Kidney epithelial cell (primary cell): ENCODE results near the gene HSD17B7. TPM values are rescaled to one million over a fixed set of nuclear protein-coding genes. Genes with fewer than 3 reads are reported as not detected.
A peak's percentile ranks its signal among the peaks of the same experiment; 100 is the strongest.

Experiments used
- DNase-seq: peaks from one replicate; pipeline ENCODE4 v3.0.0-alpha.2; 2010; ENCODE audit warnings: low read depth
- H3K27me3 ChIP-seq: 2 replicates; pipeline ENCODE4 v1.6.0; 2011; ENCODE audit warnings: low read length; ENCODE audit not compliant: control insufficient read depth, insufficient read depth
- H3K36me3 ChIP-seq: 2 replicates; pipeline ENCODE4 v1.5.1; 2011; ENCODE audit warnings: low read length; ENCODE audit not compliant: control insufficient read depth, insufficient read depth
- H3K4me3 ChIP-seq: 2 replicates; pipeline ENCODE4 v1.5.1; 2011; ENCODE audit warnings: low read depth, mild to moderate bottlenecking, control low read depth, low read length
- total RNA-seq: library from RNA; depleted of rRNA; stranded (reverse); fragments of >200 nt; gene quantifications from 2 replicates; pipeline ENCODE4 v1.2.3, GENCODE V29; 2015
- TF ChIP-seq, protein P1 (sequence below): IDR thresholded peaks from 2 replicates; pipeline ENCODE4 v1.5.1; 2011; ENCODE audit warnings: mild to moderate bottlenecking, moderate library complexity, low read length, control low read depth, inconsistent platforms; ENCODE audit not compliant: insufficient read depth, poor library complexity, severe bottlenecking

Gene HSD17B7
- total RNA-seq, 1 donor from 2014 or later, result 32.3 TPM

DNA sequence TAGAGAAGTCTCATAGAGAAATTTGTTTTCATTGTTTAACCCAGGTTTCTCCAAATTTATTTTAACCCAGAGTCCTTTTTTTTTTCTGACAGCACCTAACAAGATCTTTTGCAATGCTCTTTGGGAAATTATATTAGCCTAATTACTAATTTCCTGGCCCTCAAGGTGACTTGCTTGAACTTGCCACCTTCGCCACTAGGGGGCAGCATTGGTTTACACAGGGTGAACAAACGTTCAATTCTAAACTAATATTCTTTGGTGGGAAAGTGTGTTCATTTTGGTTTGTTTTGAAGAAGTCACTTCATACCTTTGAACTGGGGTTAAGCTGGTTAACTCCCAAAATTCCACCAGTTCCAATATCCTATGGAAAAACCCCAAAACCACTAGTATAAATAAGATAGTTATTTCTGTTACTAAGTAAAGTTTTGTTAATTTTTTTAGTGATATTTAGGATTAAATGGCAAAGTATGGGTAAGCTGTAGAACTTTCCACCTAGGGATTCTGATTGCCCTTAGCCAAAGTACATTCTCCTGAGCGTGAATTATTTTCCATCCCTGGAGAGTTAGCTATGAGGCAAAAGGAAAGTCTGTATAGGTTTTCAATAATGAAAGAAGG, 57.4 kb downstream of the HSD17B7 start:
- H3K4me3 ChIP-seq, result no peak overlapping the region
- no peaks in the 10 kb centered on the region for H3K36me3 ChIP-seq
- no peaks in the 10 kb centered on the region for H3K27me3 ChIP-seq
- no peak for DNase-seq
- TF ChIP-seq, protein P1, sequence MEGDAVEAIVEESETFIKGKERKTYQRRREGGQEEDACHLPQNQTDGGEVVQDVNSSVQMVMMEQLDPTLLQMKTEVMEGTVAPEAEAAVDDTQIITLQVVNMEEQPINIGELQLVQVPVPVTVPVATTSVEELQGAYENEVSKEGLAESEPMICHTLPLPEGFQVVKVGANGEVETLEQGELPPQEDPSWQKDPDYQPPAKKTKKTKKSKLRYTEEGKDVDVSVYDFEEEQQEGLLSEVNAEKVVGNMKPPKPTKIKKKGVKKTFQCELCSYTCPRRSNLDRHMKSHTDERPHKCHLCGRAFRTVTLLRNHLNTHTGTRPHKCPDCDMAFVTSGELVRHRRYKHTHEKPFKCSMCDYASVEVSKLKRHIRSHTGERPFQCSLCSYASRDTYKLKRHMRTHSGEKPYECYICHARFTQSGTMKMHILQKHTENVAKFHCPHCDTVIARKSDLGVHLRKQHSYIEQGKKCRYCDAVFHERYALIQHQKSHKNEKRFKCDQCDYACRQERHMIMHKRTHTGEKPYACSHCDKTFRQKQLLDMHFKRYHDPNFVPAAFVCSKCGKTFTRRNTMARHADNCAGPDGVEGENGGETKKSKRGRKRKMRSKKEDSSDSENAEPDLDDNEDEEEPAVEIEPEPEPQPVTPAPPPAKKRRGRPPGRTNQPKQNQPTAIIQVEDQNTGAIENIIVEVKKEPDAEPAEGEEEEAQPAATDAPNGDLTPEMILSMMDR, result peak; percentile 90

DNA sequence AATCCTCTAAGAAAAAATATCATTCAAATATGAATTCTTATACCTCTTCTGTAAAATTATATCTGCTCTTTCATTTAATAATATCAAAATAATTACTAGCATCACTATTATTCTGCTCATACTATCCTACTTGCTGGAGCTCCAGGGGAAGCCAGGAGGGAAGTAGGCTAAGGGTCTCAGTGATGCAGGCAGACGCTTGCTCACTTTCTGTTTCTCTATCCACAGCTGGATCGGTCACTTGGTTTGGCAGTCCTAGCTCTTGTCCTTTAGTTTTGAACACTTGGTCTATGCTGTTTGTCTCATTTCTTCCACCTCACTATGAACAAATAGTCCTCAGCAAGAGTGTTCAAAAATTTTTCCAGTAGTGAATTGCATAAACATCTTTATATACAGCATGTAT, 59.2 kb downstream of the HSD17B7 start:
- Histone ChIP-seq H3K27me3 (no peaks in the 10 kb centered on the region), H3K36me3 (no peaks in the 10 kb centered on the region), H3K4me3 (no peak overlapping the region)
- DNase-seq, result no peak
- TF ChIP-seq, protein P1, result no peak

DNA sequence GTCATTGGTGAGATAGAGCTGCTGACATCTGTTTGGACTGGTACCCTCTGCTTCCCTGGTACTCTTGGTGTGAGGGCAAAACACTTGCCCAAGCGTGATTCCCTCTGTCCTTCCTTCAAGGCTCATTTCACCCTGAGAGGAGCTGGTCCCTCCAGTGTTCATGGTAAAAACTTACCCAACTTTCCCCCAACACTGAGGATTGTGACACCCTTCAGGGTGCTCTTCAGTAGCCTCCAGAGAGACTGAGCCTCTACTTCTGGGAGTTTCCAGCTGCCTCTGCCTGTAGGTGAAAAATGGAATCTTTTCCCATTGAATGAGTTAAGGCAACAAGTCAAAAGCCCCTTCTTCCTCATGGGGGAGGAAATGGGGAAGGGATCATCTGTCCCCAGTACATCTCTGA, 60.8 kb downstream of the HSD17B7 start:
- H3K27me3 ChIP-seq, result no peaks in the 10 kb centered on the region
- H3K4me3 ChIP-seq, result no peak overlapping the region
- no peaks in the 10 kb centered on the region for H3K36me3 ChIP-seq
- DNase-seq, result no peak
- TF ChIP-seq, protein P1, result no peak

DNA sequence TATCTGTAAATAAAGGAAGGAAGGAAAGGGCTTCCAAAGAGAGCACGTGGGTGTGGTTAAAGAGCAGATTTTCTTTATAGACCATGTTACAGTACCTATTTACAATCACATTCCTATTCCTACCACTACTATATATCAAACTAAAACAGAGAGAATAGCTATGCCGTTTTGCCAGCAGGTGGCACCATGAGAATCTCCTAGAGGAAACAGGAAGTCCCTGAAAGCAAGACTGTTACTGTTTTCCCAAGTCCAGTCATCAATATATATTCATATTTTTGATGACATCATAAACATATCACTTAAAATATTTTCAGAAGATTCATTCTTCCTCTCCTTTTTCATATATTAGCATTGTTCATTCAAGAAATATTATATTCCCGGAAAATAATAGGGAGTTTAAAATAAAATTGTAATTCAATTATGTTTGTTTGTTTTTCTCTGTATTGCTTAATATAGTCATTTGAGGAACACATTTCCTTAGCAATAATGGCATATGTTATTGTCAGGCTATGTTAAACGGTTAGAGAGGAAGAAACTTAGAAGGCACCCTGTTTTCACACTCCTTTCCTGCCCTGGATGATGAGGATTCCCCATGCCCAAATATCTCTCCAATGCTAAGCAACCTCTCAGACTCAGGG, 63.9 kb downstream of the HSD17B7 start:
- Histone ChIP-seq H3K4me3 (no peak overlapping the region), H3K36me3 (no peaks in the 10 kb centered on the region), H3K27me3 (no peaks in the 10 kb centered on the region)
- TF ChIP-seq, protein P1, result peak; percentile 83
- DNase-seq, result no peak

DNA sequence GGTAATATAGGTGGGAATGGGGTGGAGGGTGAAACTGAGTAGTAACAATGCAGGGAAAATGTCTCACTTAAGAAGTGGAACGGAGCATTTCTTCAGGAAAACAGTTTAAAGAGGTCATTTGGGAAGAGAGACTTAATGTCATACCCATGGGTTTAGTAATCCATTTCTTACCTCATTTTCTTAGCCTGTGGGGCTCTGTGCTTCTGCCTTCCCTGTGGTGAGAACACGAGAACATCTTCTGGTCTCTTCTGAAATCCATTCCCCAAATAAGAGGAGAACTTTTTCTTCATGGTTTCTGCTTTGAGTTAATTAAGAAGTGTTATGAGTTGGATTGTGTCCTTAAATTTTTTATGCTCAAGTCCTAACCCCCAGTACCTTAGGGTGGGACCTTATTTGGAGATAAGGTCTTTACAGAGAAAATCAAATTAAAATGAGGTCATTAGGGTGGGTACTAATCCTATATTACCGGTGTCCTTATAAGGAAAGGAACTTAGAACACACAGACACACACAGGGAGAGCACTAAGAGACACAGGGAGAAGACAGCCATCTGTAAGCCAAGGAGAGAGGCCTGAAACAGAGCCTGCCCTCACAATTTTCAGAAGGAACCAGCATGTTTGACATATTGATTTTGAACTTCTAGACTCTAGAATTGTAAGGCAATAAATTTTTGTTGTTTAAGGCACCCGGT, 65.1 kb downstream of the HSD17B7 start:
- Histone ChIP-seq H3K27me3 (no peaks in the 10 kb centered on the region), H3K36me3 (no peaks in the 10 kb centered on the region), H3K4me3 (no peak overlapping the region)
- TF ChIP-seq, protein P1, result no peak
- no peak for DNase-seq

DNA sequence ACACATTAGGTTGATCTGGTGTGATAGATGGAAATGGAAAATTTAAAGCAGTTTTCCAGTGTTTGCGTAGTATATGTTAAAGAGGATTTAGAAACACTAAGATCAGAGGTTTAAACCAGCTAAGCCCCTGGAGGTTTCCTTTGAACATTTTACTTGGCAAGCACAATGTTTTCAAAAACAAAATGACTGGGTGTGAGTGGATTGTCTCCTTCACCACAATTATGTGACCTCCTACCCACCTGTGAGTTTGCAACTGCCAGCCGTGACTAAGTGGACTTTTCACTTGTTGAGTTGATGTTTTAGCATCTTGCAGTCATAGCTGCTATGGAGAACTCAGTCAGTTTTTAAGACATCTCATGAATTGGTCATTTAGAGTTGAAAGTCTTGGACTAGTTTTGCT, 65.8 kb downstream of the HSD17B7 start:
- H3K36me3 ChIP-seq, result no peaks in the 10 kb centered on the region
- no peaks in the 10 kb centered on the region for H3K27me3 ChIP-seq
- H3K4me3 ChIP-seq, result no peak overlapping the region
- DNase-seq, result peak; percentile 97
- TF ChIP-seq, protein P1, result no peak
